ENCODE measurements around the gene KCTD1.

KCTD1 gene

GRCh38 chr18:26568926-26569665 lies 20.7 kb upstream of the KCTD1 start:
- Histone ChIP-seq H3K4me2 (ENCODE audit: low read depth, low read length) (no peak overlapping the region), H2AFZ (ENCODE audit: low read length) (no peak overlapping the region)

GRCh38 chr18:26568513-26568912 lies 20.2 kb upstream of the KCTD1 start:
- Histone ChIP-seq H3K4me3 (ENCODE audit: low read length) (no peak overlapping the region), H2AFZ (ENCODE audit: low read length) (no peak overlapping the region), H3K27me3 (replicated peaks; ENCODE audit: insufficient read depth, low read length) (no peaks in the 10 kb centered on the region), H4K20me1 (ENCODE audit: insufficient read depth, low read length) (no peaks in the 10 kb centered on the region), H3K79me2 (ENCODE audit: low read length) (no peaks in the 10 kb centered on the region), H3K27ac (ENCODE audit: low read length) (no peak overlapping the region), H3F3A (ENCODE audit: insufficient read depth, low read length) (no peaks in the 10 kb centered on the region), H3K9ac (ENCODE audit: low read length) (no peak overlapping the region), H3K36me3 (replicated peaks; ENCODE audit: insufficient read depth, low read length) (no peaks in the 10 kb centered on the region), H3K4me1 (ENCODE audit: low read length) (no peaks in the 10 kb centered on the region), H3K4me2 (ENCODE audit: low read depth, low read length) (no peak overlapping the region), H3K9me2 (replicated peaks; ENCODE audit: insufficient read depth, low read length) (no peaks in the 10 kb centered on the region), H3K9me3 (replicated peaks; ENCODE audit: insufficient read depth, low read length) (no peaks in the 10 kb centered on the region)
- TF ChIP-seq CTCF (IDR thresholded peaks at IDR 0.05; ENCODE audit: low read length) (no peak), EZH2phosphoT487 (IDR thresholded peaks at IDR 0.05; ENCODE audit: low read length) (no peak), EZH2 (optimal IDR thresholded peaks at IDR 0.05; ENCODE audit: low read depth, low read length) (no peak)
- DNase-seq, result no peak

More at GRCh38 chr18:26568926-26569665, 20.7 kb upstream of the KCTD1 start:
- no peak overlapping the region for H3K27ac ChIP-seq (ENCODE audit: low read length)
- no peaks in the 10 kb centered on the region for H3K9me3 ChIP-seq (replicated peaks; ENCODE audit: insufficient read depth, low read length)
- no peaks in the 10 kb centered on the region for H3K27me3 ChIP-seq (replicated peaks; ENCODE audit: insufficient read depth, low read length)
- H4K20me1 ChIP-seq (ENCODE audit: insufficient read depth, low read length), result no peaks in the 10 kb centered on the region
- H3K9ac ChIP-seq (ENCODE audit: low read length), result no peak overlapping the region
- H3K4me1 ChIP-seq (ENCODE audit: low read length), result no peaks in the 10 kb centered on the region
- TF ChIP-seq CTCF (IDR thresholded peaks at IDR 0.05; ENCODE audit: low read length) (no peak), EZH2 (optimal IDR thresholded peaks at IDR 0.05; ENCODE audit: low read depth, low read length) (no peak), EZH2phosphoT487 (IDR thresholded peaks at IDR 0.05; ENCODE audit: low read length) (no peak)
- H3K9me2 ChIP-seq (replicated peaks; ENCODE audit: insufficient read depth, low read length), result no peaks in the 10 kb centered on the region
- no peak overlapping the region for H3K4me3 ChIP-seq (ENCODE audit: low read length)
- no peaks in the 10 kb centered on the region for H3K36me3 ChIP-seq (replicated peaks; ENCODE audit: insufficient read depth, low read length)
- no peak for DNase-seq
- no peaks in the 10 kb centered on the region for H3K79me2 ChIP-seq (ENCODE audit: low read length)
- H3F3A ChIP-seq (ENCODE audit: insufficient read depth, low read length), result no peaks in the 10 kb centered on the region

- no peak overlapping the region for H3K9ac ChIP-seq (ENCODE audit: low read length)
- H4K20me1 ChIP-seq (ENCODE audit: insufficient read depth, low read length), result no peaks in the 10 kb centered on the region
- H3K9me3 ChIP-seq (replicated peaks; ENCODE audit: insufficient read depth, low read length), result no peaks in the 10 kb centered on the region
- no peak for DNase-seq
- no peaks in the 10 kb centered on the region for H3F3A ChIP-seq (ENCODE audit: insufficient read depth, low read length)
- TF ChIP-seq EZH2phosphoT487 (IDR thresholded peaks at IDR 0.05; ENCODE audit: low read length), result no peak
- no peak for TF ChIP-seq CTCF (IDR thresholded peaks at IDR 0.05; ENCODE audit: low read length)
- TF ChIP-seq EZH2 (optimal IDR thresholded peaks at IDR 0.05; ENCODE audit: low read depth, low read length), result no peak
- no peak overlapping the region for H3K4me3 ChIP-seq (ENCODE audit: low read length)
- H3K9me2 ChIP-seq (replicated peaks; ENCODE audit: insufficient read depth, low read length), result no peaks in the 10 kb centered on the region
- no peak overlapping the region for H3K4me2 ChIP-seq (ENCODE audit: low read depth, low read length)
- H3K79me2 ChIP-seq (ENCODE audit: low read length), result no peaks in the 10 kb centered on the region
- no peak overlapping the region for H2AFZ ChIP-seq (ENCODE audit: low read length)
- no peak overlapping the region for H3K27ac ChIP-seq (ENCODE audit: low read length)
- H3K27me3 ChIP-seq (replicated peaks; ENCODE audit: insufficient read depth, low read length), result no peaks in the 10 kb centered on the region
- no peaks in the 10 kb centered on the region for H3K36me3 ChIP-seq (replicated peaks; ENCODE audit: insufficient read depth, low read length)
- no peaks in the 10 kb centered on the region for H3K4me1 ChIP-seq (ENCODE audit: low read length)
These were observed 18.7 kb upstream of the KCTD1 start for GRCh38 chr18:26566874-26567555.

Measured in MM.1S (cell line).